Keratinocyte (primary cell): ENCODE measurements around the gene RUNX1. TPM values are rescaled to one million over a fixed set of nuclear protein-coding genes. Genes with fewer than 3 reads are reported as not detected.

ENCODE experiments used
- DNase-seq: peaks from one replicate; pipeline ENCODE4 v3.0.0-alpha.2; 2011; ENCODE audit warnings: low read depth, missing footprints, low spot score
- FAIRE-seq: peaks from 2 replicates; lab custom pipeline; 2011; peaks lifted over from hg19 to GRCh38; lab: Jason Lieb, UNC
- H2AFZ ChIP-seq: 2 replicates; pipeline ENCODE4 v1.6.0; 2012; ENCODE audit warnings: low read length, control low read depth, inconsistent platforms; ENCODE audit not compliant: control insufficient read depth
- H3K27ac ChIP-seq: 2 replicates; pipeline ENCODE4 v1.5.1; 2011; ENCODE audit warnings: low read length; ENCODE audit not compliant: control insufficient read depth, insufficient read depth
- H3K27me3 ChIP-seq: 3 replicates; pipeline ENCODE4 v1.6.0; 2011; ENCODE audit warnings: low read length; ENCODE audit not compliant: control insufficient read depth, insufficient read depth; ENCODE audit errors: extremely low read depth
- H3K36me3 ChIP-seq, 2 experiments: 2 replicates in 1 of 2; 3 replicates in 1 of 2; pipeline ENCODE4 v1.5.1; 2011; ENCODE audit warnings: low read length in 2 of 2, mild to moderate bottlenecking in 1 of 2; ENCODE audit not compliant: control insufficient read depth in 2 of 2, insufficient read depth in 2 of 2; ENCODE audit errors: extremely low read depth in 1 of 2
- H3K4me1 ChIP-seq: 3 replicates; pipeline ENCODE4 v1.5.1; 2011; ENCODE audit warnings: low read length; ENCODE audit not compliant: control insufficient read depth, insufficient read depth; ENCODE audit errors: extremely low read depth
- H3K4me2 ChIP-seq: 3 replicates; pipeline ENCODE4 v1.6.0; 2011; ENCODE audit warnings: low read depth, low read length; ENCODE audit not compliant: control insufficient read depth, insufficient read depth; ENCODE audit errors: extremely low read depth
- H3K4me3 ChIP-seq, 3 experiments: fragments of 200-600 bp in 1 of 3; sonication (generic) in 1 of 3; 2 replicates in 2 of 3; 3 replicates in 1 of 3; pipeline ENCODE4 v1.5.1; 2011 to 2016; ENCODE audit warnings: low read length in 3 of 3, mild to moderate bottlenecking in 3 of 3, control low read depth in 2 of 3, inconsistent platforms in 1 of 3, low read depth in 1 of 3, mixed read lengths in 1 of 3, mixed run types in 1 of 3, moderate library complexity in 1 of 3; ENCODE audit not compliant: control insufficient read depth in 2 of 3, insufficient read depth in 2 of 3; ENCODE audit errors: extremely low read depth in 1 of 3
- H3K79me2 ChIP-seq: 2 replicates; pipeline ENCODE4 v1.6.0; 2012; ENCODE audit warnings: low read length; ENCODE audit not compliant: control insufficient read depth, insufficient read depth
- H3K9ac ChIP-seq: 3 replicates; pipeline ENCODE4 v1.6.0; 2011; ENCODE audit warnings: low read length; ENCODE audit not compliant: control insufficient read depth, insufficient read depth; ENCODE audit errors: extremely low read depth
- H3K9me1 ChIP-seq: 3 replicates; pipeline ENCODE4 v1.6.0; 2011; ENCODE audit warnings: low read length; ENCODE audit not compliant: control insufficient read depth, insufficient read depth; ENCODE audit errors: extremely low read depth
- H3K9me3 ChIP-seq: 2 replicates; pipeline ENCODE4 v1.5.1; 2012; ENCODE audit warnings: low read depth, low read length; ENCODE audit not compliant: control insufficient read depth
- H4K20me1 ChIP-seq: 3 replicates; pipeline ENCODE4 v1.6.0; 2011; ENCODE audit warnings: low read length; ENCODE audit not compliant: control insufficient read depth, insufficient read depth; ENCODE audit errors: extremely low read depth
- EZH2 ChIP-seq: IDR thresholded peaks from one replicate; pipeline ENCODE4 v1.6.1; 2012; ENCODE audit warnings: inconsistent platforms, mild to moderate bottlenecking, low read length, moderate library complexity
- dilution Hi-C: fragments of 300-500 bp; cut with MboI; formaldehyde crosslinking; loops from one replicate; pipeline ENCODE4 v1.7.0; 2020; ENCODE audit warnings: low sequenced_read_pairs; ENCODE audit not compliant: extremely low pct_ligation_motif_present
- polyA plus RNA-seq, 5 experiments: library from polyadenylated mRNA; depleted of rRNA in 3 of 5; stranded (reverse) in 3 of 5; stranded (forward) in 1 of 5; unstranded in 1 of 5; fragments of >200 nt; gene quantifications; 1 replicate in 1 of 5; 2 replicates in 3 of 5; 3 replicates in 1 of 5; pipeline versions ENCODE4 v1.2.1 to v1.2.3, GENCODE V29; 2011 to 2012; ENCODE audit warnings: missing spikeins in 2 of 5, low read depth in 1 of 5, low replicate concordance in 1 of 5
- TF ChIP-seq, protein P1 (sequence below), 3 experiments: IDR thresholded peaks in 1 of 3; conservative IDR thresholded peaks in 1 of 3; optimal IDR thresholded peaks in 1 of 3; 2 replicates in 2 of 3; 3 replicates in 1 of 3; pipeline versions ENCODE3 to v1.5.1; 2011; ENCODE audit warnings: low read length in 3 of 3, mild to moderate bottlenecking in 3 of 3, moderate library complexity in 2 of 3, control low read depth in 1 of 3, inconsistent platforms in 1 of 3; ENCODE audit not compliant: insufficient read depth in 2 of 3; ENCODE audit errors: extremely low read depth in 1 of 3

RUNX1 gene
- polyA plus RNA-seq, 1 donor (not counting 4 experiments of a cell fraction or from before 2014, with no cell fraction given), result 44.9 TPM

DNA sequence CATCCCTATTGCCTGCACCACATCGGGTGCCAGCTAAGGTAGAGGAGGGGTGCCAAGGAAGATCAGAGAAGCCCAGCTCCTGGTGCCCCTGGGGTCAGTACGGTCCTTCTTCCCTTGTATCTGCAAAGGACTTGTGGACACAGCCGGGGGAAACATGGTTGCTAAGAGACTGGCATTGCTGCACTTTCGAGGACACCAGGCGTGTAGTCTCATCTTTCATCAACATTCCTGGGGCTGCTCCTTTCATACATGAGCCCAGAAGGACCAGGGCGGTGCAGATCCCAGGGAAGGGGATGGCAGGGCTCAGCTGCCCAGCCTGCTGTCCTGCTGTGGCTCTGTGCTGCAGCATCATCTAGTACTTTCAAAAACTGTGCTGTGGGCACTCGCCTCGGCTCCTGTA lies 61.0 kb downstream of the RUNX1 start:
- no peaks in the 10 kb centered on the region for H3K36me3 ChIP-seq
- H3K9me3 ChIP-seq, result no peaks in the 10 kb centered on the region
- no peak for FAIRE-seq
- H3K9ac ChIP-seq, result no peak overlapping the region
- no peak overlapping the region for H2AFZ ChIP-seq
- no peaks in the 10 kb centered on the region for H4K20me1 ChIP-seq
- H3K4me1 ChIP-seq, result peaks cover 22% of the 10 kb centered on the region
- H3K79me2 ChIP-seq, result no peaks in the 10 kb centered on the region
- dilution Hi-C loops, result no loop called here
- no peaks in the 10 kb centered on the region for H3K9me1 ChIP-seq
- TF ChIP-seq, protein P1, sequence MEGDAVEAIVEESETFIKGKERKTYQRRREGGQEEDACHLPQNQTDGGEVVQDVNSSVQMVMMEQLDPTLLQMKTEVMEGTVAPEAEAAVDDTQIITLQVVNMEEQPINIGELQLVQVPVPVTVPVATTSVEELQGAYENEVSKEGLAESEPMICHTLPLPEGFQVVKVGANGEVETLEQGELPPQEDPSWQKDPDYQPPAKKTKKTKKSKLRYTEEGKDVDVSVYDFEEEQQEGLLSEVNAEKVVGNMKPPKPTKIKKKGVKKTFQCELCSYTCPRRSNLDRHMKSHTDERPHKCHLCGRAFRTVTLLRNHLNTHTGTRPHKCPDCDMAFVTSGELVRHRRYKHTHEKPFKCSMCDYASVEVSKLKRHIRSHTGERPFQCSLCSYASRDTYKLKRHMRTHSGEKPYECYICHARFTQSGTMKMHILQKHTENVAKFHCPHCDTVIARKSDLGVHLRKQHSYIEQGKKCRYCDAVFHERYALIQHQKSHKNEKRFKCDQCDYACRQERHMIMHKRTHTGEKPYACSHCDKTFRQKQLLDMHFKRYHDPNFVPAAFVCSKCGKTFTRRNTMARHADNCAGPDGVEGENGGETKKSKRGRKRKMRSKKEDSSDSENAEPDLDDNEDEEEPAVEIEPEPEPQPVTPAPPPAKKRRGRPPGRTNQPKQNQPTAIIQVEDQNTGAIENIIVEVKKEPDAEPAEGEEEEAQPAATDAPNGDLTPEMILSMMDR (optimal IDR thresholded peaks at IDR 0.05 in 1 of 3, IDR thresholded peaks at IDR 0.05 in 1 of 3, conservative IDR thresholded peaks at IDR 0.05 in 1 of 3; ENCODE audit: extremely low read depth in 1 of 3, insufficient read depth in 2 of 3, low read length in 3 of 3), result no peak
- TF ChIP-seq EZH2, result no peak
- DNase-seq, result no peak
- no peak overlapping the region for H3K4me3 ChIP-seq
- H3K27ac ChIP-seq, result no peak overlapping the region
- H3K4me2 ChIP-seq, result no peak overlapping the region
- H3K27me3 ChIP-seq, result no peaks in the 10 kb centered on the region

GRCh38 chr21:34987501-34988072 lies 61.5 kb downstream of the RUNX1 start:
- Histone ChIP-seq H4K20me1 (no peaks in the 10 kb centered on the region), H3K27ac (peak overlapping the region; percentile 15), H3K4me1 (peaks cover 25% of the 10 kb centered on the region), H3K4me3 (no peak overlapping the region), H3K79me2 (no peaks in the 10 kb centered on the region), H3K36me3 (no peaks in the 10 kb centered on the region), H3K9me3 (no peaks in the 10 kb centered on the region), H3K9ac (peak overlapping the region; percentile 24), H3K9me1 (no peaks in the 10 kb centered on the region), H2AFZ (no peak overlapping the region), H3K27me3 (no peaks in the 10 kb centered on the region), H3K4me2 (peak overlapping the region; percentile 34)
- DNase-seq, result no peak
- no peak for TF ChIP-seq EZH2
- TF ChIP-seq, protein P1 (optimal IDR thresholded peaks at IDR 0.05 in 1 of 3, IDR thresholded peaks at IDR 0.05 in 1 of 3, conservative IDR thresholded peaks at IDR 0.05 in 1 of 3; ENCODE audit: extremely low read depth in 1 of 3, insufficient read depth in 2 of 3, low read length in 3 of 3), result no peak
- dilution Hi-C loops, result no loop called here
- FAIRE-seq, result no peak
